HG03565 (cell line): ENCODE results near the gene DESI1.
"Not testable (repeated sequence)": the region's sequence is repeated elsewhere in the genome, so short reads cannot be mapped to it uniquely, and the experiment has no call there.

Experiments used
- ATAC-seq: cut with Tn5 transposase; IDR thresholded peaks from one replicate; pipeline ENCODE4 v1.9.1; 2021; ENCODE audit warnings: mild to moderate bottlenecking, moderate library complexity; ENCODE audit not compliant: unreplicated experiment

DESI1 gene

GRCh38 chr22:41589391-41590241 lies 31.2 kb downstream of the DESI1 start, which contains the start of gene PMM1:
TSS of gene PMM1 (minus strand) at chr22:41589840. CDS start at chr22:41589805, 35 bp downstream.
- peak; percentile 95 for ATAC-seq

DNA sequence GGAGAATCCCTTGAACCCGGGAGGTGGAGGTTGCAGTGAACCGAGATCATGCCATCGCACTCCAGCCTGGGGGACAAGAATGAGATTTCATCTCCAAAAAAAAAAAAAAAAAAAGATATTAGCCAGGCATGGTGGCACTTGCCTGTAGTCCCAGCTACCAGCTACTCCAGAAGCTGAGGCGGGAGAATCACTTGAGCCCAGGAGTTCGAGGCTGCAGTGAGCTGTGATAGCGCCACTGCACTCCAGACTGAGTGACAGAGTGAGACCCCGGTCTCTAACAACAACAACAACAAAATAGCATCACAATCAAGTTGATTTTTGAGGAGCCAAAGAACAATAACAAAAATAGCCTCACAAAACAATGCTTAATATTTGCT lies 33.5 kb downstream of the DESI1 start:
- no peak for ATAC-seq

DNA sequence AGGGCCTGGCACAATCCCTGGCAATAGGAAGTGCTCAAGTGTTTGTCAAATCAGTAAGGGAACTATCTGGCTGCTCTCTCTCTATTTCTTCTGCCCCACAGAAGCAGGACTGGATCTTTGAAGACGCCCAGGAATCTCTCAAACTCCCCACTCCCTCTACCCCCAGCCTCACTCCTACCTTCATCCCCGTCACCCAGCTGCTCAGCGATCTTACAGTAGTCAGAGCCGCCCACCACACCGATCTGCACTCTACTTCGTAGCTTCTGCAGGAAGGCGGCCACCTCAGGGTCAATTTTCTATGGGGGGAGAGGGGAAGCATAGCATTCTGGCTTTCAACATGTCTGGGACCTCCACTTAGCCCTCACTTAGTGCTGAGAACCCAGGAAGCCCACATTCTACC lies 34.9 kb downstream of the DESI1 start:
- no peak for ATAC-seq

GRCh38 chr22:41584881-41585280 lies 36.0 kb downstream of the DESI1 start:
- no peak for ATAC-seq

DNA sequence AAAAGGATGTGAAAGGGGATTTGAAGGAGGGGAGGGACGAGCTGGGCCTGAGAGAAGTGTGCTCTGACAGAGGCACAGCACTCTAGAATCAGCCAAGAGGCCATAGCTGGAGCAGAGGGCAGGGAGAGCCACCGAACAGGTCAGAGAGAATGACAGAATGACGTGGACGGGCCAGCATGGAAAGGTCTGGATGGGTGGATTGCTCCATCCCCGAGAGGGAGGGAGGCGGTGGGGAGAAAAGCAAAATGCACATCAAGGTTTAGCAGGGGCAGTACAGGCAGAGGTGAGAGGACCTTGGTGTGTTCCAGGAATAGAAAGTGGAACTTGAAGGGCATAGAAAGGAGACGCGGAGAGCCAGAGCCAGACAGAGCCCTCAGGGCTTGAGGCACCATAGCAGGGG lies 38.1 kb downstream of the DESI1 start:
- no peak for ATAC-seq

GRCh38 chr22:41579997-41580355 lies 40.9 kb downstream of the DESI1 start:
- no peak for ATAC-seq

DNA sequence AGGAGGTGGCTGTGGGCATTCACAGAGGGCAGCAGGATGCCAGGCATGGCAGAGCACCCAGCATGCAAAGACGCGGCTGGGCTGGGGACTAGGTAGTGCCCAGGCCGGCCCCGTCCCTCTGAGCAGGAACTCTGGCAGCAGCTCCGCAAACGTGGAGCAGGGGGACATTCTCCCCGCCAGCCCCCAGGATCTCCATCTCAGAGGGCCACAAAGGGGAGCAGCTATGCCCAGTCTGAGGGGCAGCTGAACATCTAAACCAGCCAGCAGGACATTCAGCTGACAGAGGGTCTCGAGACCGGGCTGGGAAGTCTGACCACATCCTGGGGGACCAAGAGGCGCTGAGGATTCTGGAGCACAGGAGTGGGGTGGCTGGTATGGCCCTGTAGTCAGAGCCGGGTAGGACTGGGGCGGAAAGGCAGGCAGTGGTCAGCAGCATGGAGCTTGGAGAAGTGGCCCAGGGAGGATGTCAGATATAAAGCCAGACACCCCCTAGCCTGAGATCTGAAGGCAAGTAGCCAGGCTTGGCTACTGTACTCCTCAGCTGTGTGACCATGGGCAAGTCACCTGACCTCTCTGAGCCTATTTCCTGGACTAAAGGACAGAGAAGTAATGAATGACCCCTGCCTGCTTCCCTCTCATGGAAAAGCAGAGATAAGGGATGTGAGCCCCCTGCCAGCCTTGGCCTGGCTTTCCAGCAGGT lies 41.4 kb downstream of the DESI1 start:
- ATAC-seq, result no peak

DNA sequence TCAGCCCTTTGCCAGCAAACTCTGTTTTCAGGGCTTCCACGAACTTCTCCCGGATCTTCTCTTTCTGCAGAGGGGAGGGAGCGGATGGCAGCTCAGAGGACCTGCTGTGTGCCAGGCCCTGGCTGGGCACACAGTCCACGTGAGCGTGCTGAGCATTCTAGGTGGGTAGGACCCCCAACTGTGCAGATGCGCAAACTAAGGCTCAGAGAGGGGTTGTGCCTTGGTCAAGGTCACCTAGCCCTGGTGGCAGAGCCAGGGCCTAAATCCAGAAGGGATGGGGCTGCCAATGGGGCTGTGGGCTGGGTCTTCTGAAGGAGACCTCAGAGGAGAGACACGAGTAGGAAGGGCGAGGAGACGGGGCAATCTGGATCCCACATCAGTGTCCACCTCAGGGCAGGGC lies 42.0 kb downstream of the DESI1 start:
- no peak for ATAC-seq

DNA sequence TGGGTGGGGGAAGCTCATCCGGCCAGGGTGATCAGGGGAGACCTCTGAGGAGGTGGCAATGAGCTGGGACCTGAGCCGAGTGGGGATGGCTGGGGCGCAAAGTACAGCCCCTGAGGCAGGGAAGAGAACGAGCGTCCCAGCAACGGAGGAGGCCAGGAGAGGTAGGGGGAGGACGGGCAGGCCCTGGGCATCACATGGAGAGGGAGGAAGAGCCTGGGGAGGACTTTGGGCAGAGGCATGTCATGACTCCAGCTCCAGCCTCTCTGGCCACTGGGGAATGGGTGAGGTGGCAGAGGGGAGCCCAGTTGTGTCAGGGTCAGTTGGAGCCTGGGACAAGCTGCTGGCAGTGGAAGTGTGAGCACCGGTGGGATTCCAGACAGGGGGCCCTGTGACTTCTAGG lies 42.7 kb downstream of the DESI1 start:
- no peak for ATAC-seq

GRCh38 chr22:41576877-41577276 lies 44.0 kb downstream of the DESI1 start:
- no peak for ATAC-seq

DNA sequence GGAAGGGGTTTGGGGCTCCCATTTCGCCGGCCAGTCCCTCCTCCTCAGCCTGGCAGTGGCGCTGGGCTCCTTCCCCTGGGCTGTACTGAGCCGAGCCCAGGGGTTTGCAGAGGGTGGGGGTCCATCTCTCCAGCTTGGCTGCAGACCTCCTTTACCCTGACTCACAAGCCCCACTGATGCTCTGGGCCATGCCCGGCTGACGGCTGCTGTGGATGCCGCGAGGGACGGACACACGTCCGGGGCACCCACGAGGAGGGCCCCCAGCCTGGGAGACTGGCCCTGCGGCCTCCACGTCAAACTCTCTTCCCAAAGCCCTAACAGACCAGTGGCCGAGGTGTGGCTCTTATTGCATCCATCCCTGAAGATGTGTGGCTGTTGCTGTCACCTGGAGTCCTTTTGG lies 45.3 kb downstream of the DESI1 start:
- ATAC-seq, result no peak

GRCh38 chr22:41574847-41575381 lies 45.9 kb downstream of the DESI1 start:
- no peak for ATAC-seq

GRCh38 chr22:41573677-41574076 lies 47.2 kb downstream of the DESI1 start:
- ATAC-seq, result no peak

DNA sequence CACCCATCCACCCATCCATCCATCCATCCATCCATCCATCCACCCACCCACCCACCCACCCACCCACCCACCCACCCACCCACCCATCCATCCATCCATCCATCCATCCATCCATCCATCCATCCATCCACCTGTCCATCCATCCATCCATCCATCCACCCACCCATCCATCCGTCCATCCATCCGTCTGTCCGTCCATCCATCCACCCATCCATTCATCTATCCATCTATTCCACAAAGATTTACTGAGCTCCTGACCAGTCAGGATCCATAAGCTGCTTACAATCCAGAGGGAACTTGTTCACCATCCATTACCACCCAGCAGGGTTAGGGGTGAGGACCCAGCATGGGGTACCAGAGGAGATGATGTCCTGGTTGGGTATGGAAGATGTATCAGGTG lies 48.5 kb downstream of the DESI1 start:
- ATAC-seq, result not testable (repeated sequence)

- ATAC-seq, result no peak
Measured at GRCh38 chr22:41571786-41572185, 49.1 kb downstream of the DESI1 start.

DNA sequence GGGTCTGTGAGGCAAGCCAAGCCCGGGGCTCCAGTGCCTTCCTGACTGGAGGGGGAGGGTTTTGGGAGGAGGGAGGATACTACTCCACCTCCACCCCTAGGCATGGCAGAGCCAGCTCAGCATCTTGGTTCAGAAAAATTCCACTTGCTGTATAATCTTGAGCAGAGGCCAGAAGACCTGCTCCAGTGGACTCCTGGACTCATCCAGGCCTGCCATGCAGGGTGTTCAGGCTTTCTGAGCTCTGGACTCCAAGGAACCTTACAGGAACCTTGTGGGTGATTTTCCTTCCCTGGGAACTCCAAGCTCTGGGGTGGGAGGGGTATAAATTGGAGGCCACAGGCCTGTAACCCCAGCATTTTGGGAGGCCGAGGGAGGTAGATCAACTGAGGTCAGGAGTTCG lies 50.6 kb downstream of the DESI1 start:
- ATAC-seq, result no peak

DNA sequence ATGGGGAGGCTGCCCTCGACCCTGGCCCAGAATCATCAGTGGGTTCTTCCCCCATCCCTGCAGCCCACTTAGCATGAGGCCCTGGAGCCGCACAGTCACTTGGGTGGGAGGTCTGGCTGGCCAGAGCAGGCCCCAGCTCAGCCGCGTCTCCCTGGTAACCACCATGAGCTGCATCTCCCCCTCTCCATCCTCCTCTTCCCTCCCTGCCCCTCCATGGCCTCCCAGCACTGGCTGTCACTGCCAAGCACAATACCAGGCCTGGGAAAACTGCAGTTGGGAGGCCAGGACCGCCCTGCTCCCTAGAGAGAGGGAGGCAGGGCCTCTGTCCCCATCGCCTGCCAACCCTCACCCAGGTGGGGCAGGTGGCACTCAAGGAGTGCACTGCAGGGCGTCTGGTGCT lies 52.0 kb downstream of the DESI1 start:
- ATAC-seq, result no peak

- ATAC-seq, result no peak
Measured at GRCh38 chr22:41567512-41567768, 53.4 kb downstream of the DESI1 start.

- no peak for ATAC-seq
Measured at GRCh38 chr22:41565403-41566054, 55.3 kb downstream of the DESI1 start.

- ATAC-seq, result no peak
Measured at GRCh38 chr22:41564563-41564962, 56.3 kb downstream of the DESI1 start.

- ATAC-seq, result no peak
Measured at GRCh38 chr22:41563051-41563711, 57.7 kb downstream of the DESI1 start.
